ENCODE data around the gene LGALSL. TPM values are rescaled to one million over a fixed set of nuclear protein-coding genes. Genes with fewer than 3 reads are reported as not detected.

Gene LGALSL
- 1 to 10 TPM; 2.0 to 3.1 TPM for total RNA-seq

DNA sequence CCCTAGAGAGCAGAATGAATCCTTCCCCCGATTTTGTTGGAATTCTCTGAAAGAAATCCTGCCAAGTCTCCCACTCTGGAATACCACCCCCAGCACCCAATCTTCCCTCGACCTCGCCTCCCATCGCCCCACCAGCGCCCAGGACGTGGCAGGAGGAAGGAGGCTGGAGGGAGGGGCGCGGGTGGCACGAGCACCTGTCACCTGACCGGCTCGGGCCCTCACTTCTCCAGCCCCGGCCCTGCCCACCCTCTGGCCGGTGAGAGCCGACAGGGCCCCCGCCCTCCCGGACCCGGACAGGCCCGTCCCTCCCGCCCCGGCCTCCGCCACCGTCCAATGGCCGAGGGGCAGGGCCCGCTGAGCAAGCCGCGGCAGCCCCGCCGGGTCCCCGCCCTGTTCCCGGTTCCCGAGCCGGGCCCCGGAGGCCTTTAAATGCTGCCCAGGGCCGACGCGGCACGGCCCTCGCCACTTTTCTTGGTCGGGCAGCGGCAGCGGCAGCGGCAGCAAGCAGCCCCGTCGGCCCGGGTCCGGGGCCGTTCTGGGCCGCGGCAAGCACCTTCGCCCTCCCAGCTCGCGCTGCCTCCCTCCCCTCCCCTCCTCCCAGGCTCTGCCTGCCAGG, at the start of gene LGALSL:
LGALSL (plus strand) TSS at position 393 of the 616 bp plus-strand sequence. CDS start 384 bp downstream, outside the sequence.
- Mint-ChIP-seq H3K4me1 (ENCODE audit: low read depth) (peaks cover 9% of the 10 kb centered on the region), H3K9me3 (no peaks in the 10 kb centered on the region), H3K27me3 (ENCODE audit: low read depth) (peaks cover 7% of the 10 kb centered on the region), H3K36me3 (ENCODE audit: insufficient read depth in 2 of 2) (no peaks in the 10 kb centered on the region), H3K4me3 (peak within 1 kb of the TSS; percentile 85 to 94), H3K27ac (no peak within 1 kb of the TSS)
- DNase-seq, result peak; percentile 51 to 58
- peak; percentile 77 to 78 for ATAC-seq (replicated peaks in 1 of 2)

DNA sequence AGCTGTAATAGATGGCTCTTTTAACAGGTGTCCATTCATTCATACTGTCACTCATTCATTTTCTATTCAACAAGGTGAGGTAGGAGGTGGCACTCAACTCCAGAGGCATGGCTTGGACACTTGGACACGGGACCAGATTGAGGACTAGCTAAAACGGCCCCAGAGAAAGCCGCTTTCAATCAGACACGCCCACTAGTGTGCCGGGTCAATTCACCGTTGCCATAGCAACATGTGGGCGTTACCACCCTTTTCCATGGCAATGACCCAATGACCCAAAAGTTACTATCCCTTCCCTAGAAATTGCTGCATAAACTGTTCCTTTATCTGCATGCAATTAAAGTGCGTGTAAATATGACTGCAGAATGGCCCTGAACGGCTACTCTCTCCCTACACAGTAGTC, 49.2 kb upstream of the LGALSL start:
- no peaks in the 10 kb centered on the region for H3K9me3 Mint-ChIP-seq
- DNase-seq (no peak), ATAC-seq (replicated peaks in 1 of 2) (no peak)
- H3K4me3 Mint-ChIP-seq, result no peak overlapping the region
- no peaks in the 10 kb centered on the region for H3K4me1 Mint-ChIP-seq (ENCODE audit: low read depth)
- no peaks in the 10 kb centered on the region for H3K27me3 Mint-ChIP-seq (ENCODE audit: low read depth)
- no peak overlapping the region for H3K27ac Mint-ChIP-seq
- H3K36me3 Mint-ChIP-seq (ENCODE audit: insufficient read depth in 2 of 2), result no peaks in the 10 kb centered on the region

DNA sequence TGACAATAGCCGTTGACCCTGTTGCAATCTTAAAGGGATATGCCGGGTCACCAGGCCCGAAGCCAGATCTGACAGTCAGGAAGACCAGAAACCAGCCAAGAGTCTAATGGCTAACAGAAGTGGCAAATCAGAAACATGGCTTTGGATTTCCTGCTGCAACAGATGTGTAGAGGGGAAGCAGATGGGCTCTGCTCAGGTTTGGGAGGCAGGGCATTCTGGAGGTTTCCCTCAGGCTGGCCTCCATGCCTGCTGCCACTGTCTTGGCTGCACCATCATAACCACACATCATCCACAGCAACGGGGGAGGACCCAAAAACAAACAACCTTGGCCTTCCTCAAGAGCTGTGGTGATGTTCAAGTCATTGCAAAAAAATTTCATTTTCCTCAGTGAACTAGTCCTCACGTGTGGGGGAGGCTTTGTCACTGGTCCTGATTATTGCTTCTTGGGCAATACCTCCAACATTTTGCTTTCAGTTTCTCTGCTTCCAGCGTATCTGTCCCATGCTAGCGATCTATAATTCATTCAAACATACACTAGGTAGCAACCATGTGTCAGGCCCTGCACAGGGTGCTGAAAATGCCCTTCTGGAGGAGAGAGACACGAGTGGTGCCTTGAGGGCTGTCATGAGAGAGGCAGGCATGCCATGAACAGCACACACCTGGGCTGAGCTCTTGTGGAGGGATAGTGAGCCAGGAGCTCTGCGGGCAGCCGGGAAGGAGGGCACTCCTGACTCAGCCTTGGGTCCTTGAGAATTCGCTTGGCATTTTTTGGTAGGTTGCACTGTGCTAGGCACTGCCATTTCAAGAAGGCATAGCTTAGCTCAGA, 48.2 kb upstream of the LGALSL start:
- no peaks in the 10 kb centered on the region for H3K4me1 Mint-ChIP-seq (ENCODE audit: low read depth)
- DNase-seq (no peak), ATAC-seq (replicated peaks in 1 of 2) (no peak)
- H3K36me3 Mint-ChIP-seq (ENCODE audit: insufficient read depth in 2 of 2), result no peaks in the 10 kb centered on the region
- no peaks in the 10 kb centered on the region for H3K27me3 Mint-ChIP-seq (ENCODE audit: low read depth)
- H3K27ac Mint-ChIP-seq, result no peak overlapping the region
- no peaks in the 10 kb centered on the region for H3K9me3 Mint-ChIP-seq
- H3K4me3 Mint-ChIP-seq, result no peak overlapping the region

- Mint-ChIP-seq H3K36me3 (ENCODE audit: insufficient read depth in 2 of 2) (no peaks in the 10 kb centered on the region), H3K27me3 (ENCODE audit: low read depth) (no peaks in the 10 kb centered on the region), H3K4me3 (no peak overlapping the region), H3K9me3 (no peaks in the 10 kb centered on the region), H3K27ac (no peak overlapping the region), H3K4me1 (ENCODE audit: low read depth) (no peaks in the 10 kb centered on the region)
- ATAC-seq (replicated peaks in 1 of 2) (no peak), DNase-seq (no peak)
Observed at GRCh38 chr2:64406407-64406774, 47.6 kb upstream of the LGALSL start.

DNA sequence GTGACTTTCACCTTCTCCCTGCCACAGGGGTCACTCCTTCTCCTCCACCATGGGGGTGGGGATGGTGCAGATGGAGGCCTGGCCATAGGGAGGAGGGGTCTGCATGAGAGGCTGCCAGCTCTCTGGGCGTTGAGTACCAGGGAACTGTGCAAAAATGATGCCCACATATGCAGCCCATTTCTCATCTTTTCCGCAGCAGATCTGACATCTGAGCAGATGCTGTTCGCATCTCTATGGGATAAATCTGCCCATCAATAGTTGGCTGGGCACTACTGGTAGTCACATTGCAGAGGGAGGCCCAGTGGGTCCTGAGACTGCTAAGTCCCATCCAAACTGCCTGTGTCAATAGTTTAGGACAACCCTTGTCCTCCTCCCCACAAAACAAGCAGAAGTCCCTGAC, 45.9 kb upstream of the LGALSL start:
- DNase-seq (no peak), ATAC-seq (replicated peaks in 1 of 2) (no peak)
- H3K36me3 Mint-ChIP-seq (ENCODE audit: insufficient read depth in 2 of 2), result no peaks in the 10 kb centered on the region
- no peaks in the 10 kb centered on the region for H3K27me3 Mint-ChIP-seq (ENCODE audit: low read depth)
- H3K27ac Mint-ChIP-seq, result no peak overlapping the region
- no peak overlapping the region for H3K4me3 Mint-ChIP-seq
- no peaks in the 10 kb centered on the region for H3K4me1 Mint-ChIP-seq (ENCODE audit: low read depth)
- H3K9me3 Mint-ChIP-seq, result no peaks in the 10 kb centered on the region

- Mint-ChIP-seq H3K27me3 (ENCODE audit: low read depth) (no peaks in the 10 kb centered on the region), H3K27ac (no peak overlapping the region), H3K4me3 (no peak overlapping the region), H3K4me1 (ENCODE audit: low read depth) (no peaks in the 10 kb centered on the region), H3K36me3 (ENCODE audit: insufficient read depth in 2 of 2) (no peaks in the 10 kb centered on the region), H3K9me3 (no peaks in the 10 kb centered on the region)
- ATAC-seq (replicated peaks in 1 of 2) (peak in 1 of 2 donors; percentile 41), DNase-seq (no peak)
Observed at GRCh38 chr2:64410671-64411070, 43.3 kb upstream of the LGALSL start.

DNA sequence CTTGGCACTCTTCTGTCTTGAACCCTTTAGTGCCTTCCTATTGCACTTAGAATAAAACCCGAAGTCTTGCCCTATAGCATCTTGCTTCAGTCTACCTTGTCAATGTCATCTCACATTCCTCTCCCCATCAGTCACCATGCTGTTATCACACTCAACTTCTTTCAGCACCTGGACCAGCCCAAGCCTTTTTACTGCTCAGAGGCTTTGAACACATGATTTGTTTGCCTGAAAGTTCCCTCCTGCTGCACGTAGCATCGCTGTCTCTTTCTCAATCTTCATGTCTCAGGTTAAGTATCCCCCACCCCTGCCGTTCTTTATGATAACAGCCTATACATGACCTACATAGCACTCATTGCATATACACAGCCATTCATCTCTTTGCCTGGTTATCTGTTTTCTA, 41.3 kb upstream of the LGALSL start:
- no peak for ATAC-seq (replicated peaks in 1 of 2)
- DNase-seq, result no peak

GRCh38 chr2:64414736-64415435, 39.1 kb upstream of the LGALSL start:
- DNase-seq (peak in 1 of 2 donors; percentile 4), ATAC-seq (replicated peaks in 1 of 2) (peak in 1 of 2 donors; percentile 28)
- Mint-ChIP-seq H3K4me1 (ENCODE audit: low read depth) (no peaks in the 10 kb centered on the region), H3K36me3 (ENCODE audit: insufficient read depth in 2 of 2) (no peaks in the 10 kb centered on the region), H3K27me3 (ENCODE audit: low read depth) (no peaks in the 10 kb centered on the region), H3K4me3 (no peak overlapping the region), H3K27ac (no peak overlapping the region), H3K9me3 (no peaks in the 10 kb centered on the region)

More for the DNA sequence above, 41.3 kb upstream of the LGALSL start:
- no peak overlapping the region for H3K27ac Mint-ChIP-seq
- no peak overlapping the region for H3K4me3 Mint-ChIP-seq
- H3K27me3 Mint-ChIP-seq (ENCODE audit: low read depth), result no peaks in the 10 kb centered on the region
- H3K36me3 Mint-ChIP-seq (ENCODE audit: insufficient read depth in 2 of 2), result no peaks in the 10 kb centered on the region
- H3K9me3 Mint-ChIP-seq, result no peaks in the 10 kb centered on the region
- no peaks in the 10 kb centered on the region for H3K4me1 Mint-ChIP-seq (ENCODE audit: low read depth)

DNA sequence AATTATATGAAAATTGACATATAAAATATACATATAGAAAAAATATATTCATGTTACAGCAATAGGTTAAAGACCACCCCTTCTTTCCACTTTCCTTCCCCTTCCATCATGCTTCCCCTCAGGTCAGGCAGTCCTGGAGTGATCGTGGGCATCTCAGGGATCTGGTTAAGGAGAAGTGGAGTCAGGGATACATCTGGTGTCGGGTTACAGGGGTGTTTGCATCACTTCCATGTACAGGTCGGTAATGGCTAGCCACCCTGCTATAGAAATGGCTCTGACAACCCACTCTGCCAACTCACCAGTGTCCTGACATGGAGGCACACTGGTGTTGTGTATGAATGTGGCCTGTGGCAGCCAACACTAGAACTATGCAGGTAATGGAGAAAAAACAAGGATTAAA, 36.3 kb upstream of the LGALSL start:
- no peaks in the 10 kb centered on the region for H3K4me1 Mint-ChIP-seq (ENCODE audit: low read depth)
- ATAC-seq (replicated peaks in 1 of 2), result no peak
- H3K27me3 Mint-ChIP-seq (ENCODE audit: low read depth), result no peaks in the 10 kb centered on the region
- H3K27ac Mint-ChIP-seq, result no peak overlapping the region
- DNase-seq, result no peak
- no peak overlapping the region for H3K4me3 Mint-ChIP-seq
- no peaks in the 10 kb centered on the region for H3K9me3 Mint-ChIP-seq
- no peaks in the 10 kb centered on the region for H3K36me3 Mint-ChIP-seq (ENCODE audit: insufficient read depth in 2 of 2)

DNA sequence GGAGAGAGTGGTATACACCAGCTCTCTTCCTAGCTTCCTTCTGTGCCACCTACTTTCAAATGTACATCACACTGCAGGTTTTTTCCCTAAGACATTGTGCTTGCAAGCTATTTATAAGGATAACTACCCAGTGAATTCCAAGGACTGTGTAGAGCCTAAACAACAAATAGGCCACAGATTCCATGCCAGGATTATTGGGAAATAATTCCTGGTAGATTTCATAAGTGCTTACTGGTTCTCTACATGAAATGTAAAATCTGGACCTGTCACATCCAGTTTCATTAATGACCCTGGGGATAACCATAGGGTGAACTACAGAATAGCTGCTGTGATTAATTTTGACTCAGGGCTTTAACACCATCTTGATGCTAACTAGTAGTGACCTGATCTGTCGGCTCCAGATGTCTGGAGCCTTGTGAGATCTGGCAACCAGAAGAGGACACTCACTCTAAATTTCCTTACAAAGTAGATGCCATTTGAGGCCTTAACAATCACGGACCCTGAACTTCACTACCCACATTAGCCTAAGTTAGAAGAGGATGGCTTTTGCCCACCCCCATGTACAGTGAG, 34.3 kb upstream of the LGALSL start:
- H3K9me3 Mint-ChIP-seq, result no peaks in the 10 kb centered on the region
- H3K4me3 Mint-ChIP-seq, result no peak overlapping the region
- no peaks in the 10 kb centered on the region for H3K27me3 Mint-ChIP-seq (ENCODE audit: low read depth)
- ATAC-seq (replicated peaks in 1 of 2), result no peak
- DNase-seq, result no peak
- H3K4me1 Mint-ChIP-seq (ENCODE audit: low read depth), result no peaks in the 10 kb centered on the region
- H3K27ac Mint-ChIP-seq, result no peak overlapping the region
- H3K36me3 Mint-ChIP-seq (ENCODE audit: insufficient read depth in 2 of 2), result no peaks in the 10 kb centered on the region

DNA sequence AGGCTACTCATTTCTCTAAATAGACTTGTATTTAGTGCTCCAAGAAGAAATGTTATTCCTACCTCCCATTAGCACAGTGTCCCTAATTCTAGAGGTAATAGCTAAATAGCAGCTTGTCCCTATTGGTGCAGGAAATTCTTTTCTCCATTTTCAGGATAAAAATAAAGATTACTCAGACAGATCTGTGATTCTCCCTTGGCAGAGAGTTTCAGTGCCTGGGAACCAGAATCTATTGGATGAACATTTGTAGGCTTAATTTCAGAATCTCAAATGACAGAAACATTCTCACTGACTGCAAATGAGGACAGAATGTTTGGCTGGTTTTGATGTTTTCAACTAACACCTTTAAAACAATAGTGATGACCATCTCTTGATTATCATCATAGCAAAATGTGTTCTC, 33.3 kb upstream of the LGALSL start:
- no peaks in the 10 kb centered on the region for H3K4me1 Mint-ChIP-seq (ENCODE audit: low read depth)
- no peak overlapping the region for H3K27ac Mint-ChIP-seq
- ATAC-seq (replicated peaks in 1 of 2), result no peak
- H3K9me3 Mint-ChIP-seq, result no peaks in the 10 kb centered on the region
- DNase-seq, result no peak
- no peak overlapping the region for H3K4me3 Mint-ChIP-seq
- peaks cover 6% of the 10 kb centered on the region for H3K27me3 Mint-ChIP-seq (ENCODE audit: low read depth)
- H3K36me3 Mint-ChIP-seq (ENCODE audit: insufficient read depth in 2 of 2), result no peaks in the 10 kb centered on the region

GRCh38 chr2:64421201-64421600, 32.8 kb upstream of the LGALSL start:
- peaks cover 6% of the 10 kb centered on the region for H3K27me3 Mint-ChIP-seq (ENCODE audit: low read depth)
- H3K9me3 Mint-ChIP-seq, result no peaks in the 10 kb centered on the region
- no peak for ATAC-seq (replicated peaks in 1 of 2)
- no peaks in the 10 kb centered on the region for H3K4me1 Mint-ChIP-seq (ENCODE audit: low read depth)
- no peak overlapping the region for H3K27ac Mint-ChIP-seq
- no peak overlapping the region for H3K4me3 Mint-ChIP-seq
- DNase-seq, result no peak
- H3K36me3 Mint-ChIP-seq (ENCODE audit: insufficient read depth in 2 of 2), result no peaks in the 10 kb centered on the region

GRCh38 chr2:64422466-64422865, 31.5 kb upstream of the LGALSL start:
- peaks cover 6% of the 10 kb centered on the region for H3K27me3 Mint-ChIP-seq (ENCODE audit: low read depth)
- no peaks in the 10 kb centered on the region for H3K36me3 Mint-ChIP-seq (ENCODE audit: insufficient read depth in 2 of 2)
- DNase-seq, result no peak
- no peaks in the 10 kb centered on the region for H3K4me1 Mint-ChIP-seq (ENCODE audit: low read depth)
- H3K4me3 Mint-ChIP-seq, result no peak overlapping the region
- H3K9me3 Mint-ChIP-seq, result no peaks in the 10 kb centered on the region
- no peak overlapping the region for H3K27ac Mint-ChIP-seq
- ATAC-seq (replicated peaks in 1 of 2), result no peak

All from activated T-cell treated with anti-CD3 and anti-CD28 coated beads, Interleukin-2, amount 50 U/mL, for 72 hours (primary cell).